GM21576 (cell line): ENCODE measurements around the gene ZBTB49.

Experiments
- ATAC-seq: cut with Tn5 transposase; IDR thresholded peaks from one replicate; pipeline ENCODE4 v1.9.1; 2021; ENCODE audit warnings: mild to moderate bottlenecking, moderate library complexity; ENCODE audit not compliant: unreplicated experiment

The ZBTB49 gene

DNA sequence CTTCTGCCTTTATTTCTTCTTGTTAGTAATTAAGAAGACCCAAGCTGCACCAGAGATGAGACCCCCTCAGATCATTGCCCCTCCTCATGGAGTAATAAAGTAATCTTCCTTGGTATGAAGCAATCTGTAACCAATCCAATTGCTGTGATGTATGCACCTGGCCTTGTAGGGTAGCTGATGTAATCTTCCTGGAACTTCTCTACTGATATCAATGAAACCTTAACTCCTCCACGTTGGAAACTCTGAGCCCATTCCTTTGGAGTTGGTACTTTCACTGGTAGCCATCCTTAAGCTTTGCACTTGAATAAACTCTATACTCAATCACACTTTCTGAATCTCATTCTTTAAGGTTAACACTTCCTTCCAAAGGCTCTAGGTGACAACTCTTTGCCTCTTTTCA lies 65.3 kb downstream of the ZBTB49 start:
- ATAC-seq, result no peak

DNA sequence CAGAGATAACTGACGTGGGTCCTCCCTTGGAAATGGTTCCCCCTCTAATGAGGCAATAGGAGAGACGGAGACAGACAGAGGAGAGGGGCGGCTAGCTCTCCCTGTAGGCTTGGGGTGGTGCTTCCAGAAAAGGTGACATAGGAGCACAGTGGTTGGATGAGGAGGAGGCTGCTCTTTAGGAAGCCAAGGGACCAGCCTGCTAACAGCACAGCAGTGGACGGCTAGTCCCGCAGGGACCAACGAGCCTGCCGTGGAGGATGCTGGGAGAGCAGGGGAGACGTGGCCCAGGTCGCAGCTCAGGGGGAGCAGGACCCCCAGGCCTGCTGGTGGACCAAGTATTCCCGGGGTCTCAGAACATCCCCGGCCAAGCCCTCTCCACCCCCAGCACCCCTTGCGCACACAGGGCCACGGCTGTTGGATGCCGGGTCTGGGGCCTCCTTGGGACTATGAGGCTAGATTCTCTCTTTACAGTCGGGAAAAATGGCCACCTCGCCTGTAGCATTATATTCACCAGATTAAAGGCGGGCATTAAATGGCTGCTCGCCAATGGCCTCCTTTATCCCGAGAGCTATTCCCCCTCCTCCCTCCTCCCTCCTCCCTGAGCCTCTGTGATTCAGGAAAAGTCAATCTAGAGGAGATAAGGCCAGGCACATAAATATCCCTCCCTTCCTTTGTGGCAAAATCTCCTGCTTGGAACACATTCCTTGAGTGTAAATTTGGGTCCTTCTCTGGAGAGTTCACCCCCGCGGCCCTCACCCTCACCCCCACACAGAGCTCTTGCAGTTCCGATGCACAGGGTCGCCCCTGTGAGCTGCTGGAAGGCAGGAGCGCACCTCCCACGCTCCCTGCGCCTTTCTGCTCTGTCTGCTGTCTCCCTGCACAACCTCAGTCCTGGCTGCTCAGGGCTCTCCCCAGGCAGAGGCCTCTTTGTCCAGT lies 66.3 kb downstream of the ZBTB49 start:
- ATAC-seq, result no peak

DNA sequence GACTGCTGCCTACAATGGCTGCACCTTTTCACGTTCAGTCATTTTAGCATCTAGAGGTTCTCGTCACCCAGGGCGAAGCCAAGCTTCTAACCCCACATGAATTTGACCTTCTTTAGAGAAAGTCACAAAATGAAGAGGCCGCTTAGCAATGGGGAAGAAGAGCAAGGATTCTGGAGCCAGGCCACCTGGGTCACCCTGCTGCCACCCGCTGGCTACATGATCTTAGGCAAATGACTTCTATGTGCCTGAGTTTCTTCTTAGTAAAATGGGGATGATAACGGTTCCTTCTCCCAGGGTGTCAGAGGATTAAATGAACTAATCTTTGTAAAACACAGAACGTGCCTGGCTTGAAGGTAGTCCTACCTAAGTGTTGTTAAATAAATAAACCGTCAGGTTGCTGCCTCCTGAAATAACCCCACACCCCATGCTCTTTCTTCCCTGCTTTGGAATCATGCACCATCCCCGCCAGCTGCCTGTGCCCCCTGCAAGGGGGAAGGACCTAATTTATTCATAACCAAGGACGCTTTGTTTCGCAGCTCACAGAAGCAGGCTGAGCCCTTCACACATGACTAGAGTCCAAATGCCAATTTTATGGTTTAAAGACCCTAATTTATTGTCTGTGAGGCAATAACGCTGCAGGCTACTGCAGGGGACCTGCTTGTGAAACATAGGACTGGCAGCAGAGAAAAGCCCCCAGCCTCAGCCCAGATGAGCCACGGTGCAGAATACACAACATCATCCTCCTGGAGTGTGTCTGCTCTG lies 68.2 kb downstream of the ZBTB49 start:
- no peak for ATAC-seq

DNA sequence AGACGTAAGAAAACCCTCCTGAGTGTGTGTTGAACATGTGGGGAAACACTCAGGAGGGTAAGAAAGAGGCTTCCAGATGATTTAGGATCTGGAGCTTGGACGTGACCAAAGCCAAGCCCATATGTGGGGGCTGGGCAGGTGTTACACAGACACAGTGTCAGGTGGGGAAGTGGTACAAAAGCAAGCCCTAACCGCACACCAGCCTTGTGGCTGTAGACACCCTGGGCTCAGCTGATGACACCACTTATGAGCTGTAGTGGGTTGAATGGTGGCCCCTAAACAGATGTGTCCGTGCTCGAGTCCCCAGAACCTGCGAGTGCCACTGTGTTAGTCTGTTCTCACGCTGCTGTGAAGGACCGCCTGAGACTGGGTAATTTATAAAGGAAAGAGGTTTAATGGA lies 71.8 kb downstream of the ZBTB49 start:
- ATAC-seq, result no peak

DNA sequence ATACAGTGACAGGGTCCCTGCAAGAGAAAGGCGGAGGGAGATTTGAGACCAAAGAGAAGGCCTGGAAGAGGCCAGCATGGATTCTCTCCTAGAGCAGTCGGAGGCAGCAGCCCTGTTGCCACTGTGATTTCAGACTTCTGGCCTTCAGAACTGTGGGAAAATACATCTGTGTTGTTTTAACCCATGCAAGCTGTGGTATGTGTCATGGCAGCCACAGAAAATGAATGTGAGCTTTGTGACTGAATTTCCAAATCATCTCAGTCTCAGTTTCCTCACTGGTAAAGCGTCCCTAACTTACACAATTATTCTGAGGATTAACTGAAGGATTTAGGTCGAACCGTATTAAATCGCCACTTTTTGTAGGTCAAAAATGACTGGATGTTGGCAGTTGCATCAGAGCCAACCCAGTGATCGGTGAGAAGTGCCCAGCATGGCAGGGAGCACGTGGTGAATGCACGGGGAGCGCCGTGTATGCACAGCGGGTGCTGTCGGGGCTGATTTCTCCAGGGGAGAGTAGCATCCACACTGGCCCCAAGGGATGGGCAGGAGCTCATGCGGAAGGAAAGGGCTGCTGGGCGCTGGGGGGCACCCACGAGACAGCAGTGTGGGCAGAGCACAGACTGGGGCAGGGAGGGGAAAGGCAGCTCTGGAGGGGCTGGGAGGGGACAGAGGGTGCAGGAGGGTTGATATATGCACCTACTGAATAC lies 73.1 kb downstream of the ZBTB49 start:
- no peak for ATAC-seq

DNA sequence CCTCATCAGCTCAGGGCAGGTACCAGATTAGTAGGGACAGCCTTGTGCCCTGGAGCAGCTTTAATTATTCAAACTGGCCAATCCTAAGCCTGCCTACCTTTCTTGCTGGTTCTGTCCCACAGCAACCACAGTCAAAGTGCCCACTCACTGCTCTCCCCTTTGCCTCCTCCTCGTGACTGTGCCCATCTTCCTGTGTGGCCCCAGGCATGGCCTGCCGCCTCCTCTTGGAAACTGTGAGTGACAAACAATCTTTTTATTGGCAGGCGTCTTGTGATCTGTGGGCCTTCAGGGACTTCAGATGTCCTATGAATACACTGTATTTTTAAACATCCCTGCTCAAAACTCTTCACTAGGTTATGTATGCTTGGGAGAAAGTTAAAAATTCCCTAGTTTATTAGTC lies 74.0 kb downstream of the ZBTB49 start:
- no peak for ATAC-seq

DNA sequence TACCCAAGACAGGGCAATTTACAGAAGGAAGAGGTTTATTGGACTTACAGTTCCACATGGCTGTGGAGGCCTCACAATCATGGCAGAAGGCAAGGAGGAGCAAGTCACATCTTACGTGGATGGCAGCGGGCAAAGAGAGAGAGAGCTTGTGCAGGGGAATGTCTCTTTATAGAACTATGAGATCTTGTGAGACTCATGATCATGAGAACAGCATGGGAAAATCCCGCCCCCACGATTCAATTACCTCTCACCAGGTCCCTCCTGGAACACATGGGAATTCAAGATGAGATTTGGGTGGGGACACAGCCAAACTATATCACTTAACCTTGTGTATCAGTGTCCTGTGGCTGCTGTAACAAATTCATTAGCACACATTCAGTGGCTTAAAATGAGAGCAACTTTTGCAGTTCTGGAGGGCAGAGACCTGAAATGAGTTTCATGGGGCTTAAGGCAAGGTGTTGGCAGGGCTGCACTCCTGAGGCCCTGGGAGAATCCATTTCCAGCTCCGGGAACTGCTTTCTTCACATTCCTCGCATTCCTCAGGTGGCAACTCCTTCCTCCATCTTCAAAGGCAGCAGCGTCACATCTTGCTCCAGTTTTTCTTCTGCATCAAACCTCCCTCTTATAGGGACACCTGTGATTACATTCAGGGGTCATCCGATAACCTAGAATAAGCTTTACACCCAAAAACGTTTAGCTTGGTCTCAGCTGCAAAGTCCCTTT lies 74.6 kb downstream of the ZBTB49 start:
- no peak for ATAC-seq

DNA sequence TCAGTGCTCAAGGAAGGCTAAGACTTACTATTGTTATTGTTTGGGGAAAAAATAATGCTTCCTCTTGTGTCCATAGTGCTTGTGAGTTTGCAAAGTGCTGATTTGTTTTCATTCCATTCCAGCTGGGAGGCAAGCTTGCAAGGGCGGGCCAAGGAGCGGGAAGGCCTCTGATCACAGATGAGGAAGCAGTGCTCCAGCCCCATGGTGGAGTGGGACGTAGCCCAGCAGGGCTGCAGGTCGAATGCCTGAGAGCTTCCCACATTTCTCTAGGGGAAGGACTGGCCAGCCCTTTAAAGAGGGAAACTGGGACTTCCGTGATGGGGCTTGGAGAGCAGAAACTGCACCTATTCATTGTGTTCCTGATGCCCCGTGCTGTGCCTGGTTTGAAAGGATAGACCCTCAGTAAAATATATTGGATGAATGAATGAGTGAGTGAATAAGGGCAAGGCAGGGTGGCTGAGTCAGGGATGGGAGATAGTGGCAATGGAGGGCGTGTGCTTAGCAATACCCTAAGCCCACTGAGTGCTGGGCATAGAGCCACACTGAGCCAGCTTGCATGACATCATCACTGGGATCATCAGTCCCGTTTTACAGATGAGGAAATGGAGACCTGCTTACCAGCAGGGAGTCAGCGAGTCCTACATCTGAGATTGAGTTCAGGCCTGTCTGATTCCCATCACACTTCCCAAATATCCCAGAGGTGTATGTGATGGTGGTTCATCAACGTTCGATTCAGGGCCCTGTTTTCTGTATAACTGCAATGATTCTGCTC lies 78.9 kb downstream of the ZBTB49 start:
- ATAC-seq, result no peak
